Psoas muscle (tissue), 8 donors: Measurements from ENCODE around the gene CAMK2A. TPM values are rescaled to one million over a fixed set of nuclear protein-coding genes. Genes with fewer than 3 reads are reported as not detected.

Experiments used
- ATAC-seq, 4 donors: fragments of 200-7000 bp; cut with Tn5 transposase; one replicate each; pipeline ENCODE4 v1.9.1; 2020; ENCODE audit warnings: moderate library complexity in 3 of 4, mild to moderate bottlenecking in 2 of 4
- DNase-seq, 2 donors: peaks; one replicate each; pipeline ENCODE4 v3.0.0-alpha.2; 2020
- H3K27ac ChIP-seq: fragments of 200-600 bp; one replicate; pipeline ENCODE4 v1.8.0; 2022
- H3K27me3 ChIP-seq, 3 donors: fragments of 200-600 bp in 1 of 3; one replicate each; pipeline versions ENCODE4 v1.6.1 to v1.8.0; 2013 to 2022; ENCODE audit warnings: low read length in 2 of 3, mild to moderate bottlenecking in 2 of 3, moderate library complexity in 1 of 3; ENCODE audit not compliant: insufficient read depth in 3 of 3
- H3K36me3 ChIP-seq, 2 donors: fragments of 200-600 bp in 1 of 2; one replicate each; pipeline versions ENCODE4 v1.6.1 to v1.8.0; 2013 to 2022; ENCODE audit warnings: low read depth in 1 of 2, mild to moderate bottlenecking in 1 of 2, moderate library complexity in 1 of 2; ENCODE audit not compliant: insufficient read depth in 1 of 2
- H3K4me1 ChIP-seq: fragments of 200-600 bp; one replicate; pipeline ENCODE4 v1.8.0; 2022
- H3K4me3 ChIP-seq: fragments of 200-600 bp; one replicate; pipeline ENCODE4 v1.8.0; 2022; ENCODE audit warnings: mild to moderate bottlenecking
- H3K9me3 ChIP-seq: fragments of 200-600 bp; one replicate; pipeline ENCODE4 v1.8.0; 2022
- CTCF ChIP-seq: fragments of 200-600 bp; IDR thresholded peaks from one replicate; pipeline ENCODE4 v1.8.0; 2022; ENCODE audit warnings: antibody characterized with exemption
- WGBS, 3 donors: extraction: QIAGEN DNeasy Blood & Tissue Kit; methylation state at CpG; one replicate each; pipeline versions ENCODE4 v1.1.6 to v1.1.7; 2013; 5-methylcytosine and 5-hydroxymethylcytosine counted together
- intact Hi-C, 2 donors: fragments of 100-400 bp; cut with DNase I; formaldehyde crosslinking; loops; one replicate each; pipeline versions ENCODE4 v1.11.0 to v1.14.2; 2022
- polyA plus RNA-seq, 3 donors: library from polyadenylated mRNA; stranded (reverse); fragments of 200-250 nt; gene quantifications; one replicate each; pipeline ENCODE4 v1.2.3, GENCODE V29; 2013
- total RNA-seq, 4 donors: library from RNA; stranded (reverse); fragmentation: NEBNext Ultra II Directional in 2 of 4; extraction: Animal tissue kit (Norgen Biotek cat#: 25700) in 2 of 4; gene quantifications; one replicate each; pipeline versions ENCODE4 v1.2.1 to v1.2.4, GENCODE V29; 2021 to 2023
- donor health status: healthy with polysubstance abuse.
- donor health status: DM: no; HTN: no; CAD: no; lungs with moderate emphysema.
- donor health status: Bipolar disorder and iron deficiency.
- donor health status: healthy.
- donor health status: DM: yes; HTN: yes; CAD: no.
- donor health status: DM: no; HTN: no; CAD: no.
- donor health status: DM: no; HTN: no; CAD: no.
- donor health status: DM: yes; HTN: yes; CAD: no.

Gene CAMK2A
- total and polyA plus RNA-seq, 7 donors = 8.1 to 118 (median 45.3) TPM

- no peaks in the 10 kb centered on the region for H3K9me3 ChIP-seq
- no peak for DNase-seq
- no peak for ATAC-seq
- 77 to 82% (median 79%) methylated on average over 7 of the region's 7 CpGs for WGBS, 3 donors
- peaks cover 13% of the 10 kb centered on the region for H3K4me1 ChIP-seq
- peaks cover 0 to 12% (median 6%) of the 10 kb centered on the region in 3 donors for H3K27me3 ChIP-seq
- intact Hi-C loops = no loop called here
- no peak for TF ChIP-seq CTCF
- H3K36me3 ChIP-seq = no peaks in the 10 kb centered on the region
- H3K27ac ChIP-seq = no peak overlapping the region
- no peak overlapping the region for H3K4me3 ChIP-seq
Observed at GRCh38 chr5:150303660-150304386, 14.2 kb upstream of the CAMK2A start.

- Histone ChIP-seq H3K4me1 (peaks cover 13% of the 10 kb centered on the region), H3K27me3 (peaks cover 0 to 12% (median 6%) of the 10 kb centered on the region in 3 donors), H3K27ac (no peak overlapping the region), H3K36me3 (no peaks in the 10 kb centered on the region), H3K9me3 (no peaks in the 10 kb centered on the region), H3K4me3 (peak overlapping the region; percentile 60)
- WGBS, 3 donors = 20 to 29% (median 29%) methylated on average over 16 of the region's 16 CpGs
- TF ChIP-seq CTCF = no peak
- intact Hi-C loops = no loop called here
- no peak for ATAC-seq
- DNase-seq = no peak
Observed at GRCh38 chr5:150303070-150303615, 13.6 kb upstream of the CAMK2A start.

- H3K27me3 ChIP-seq = peaks cover 0 to 12% (median 6%) of the 10 kb centered on the region in 3 donors
- peak; percentile 16 for TF ChIP-seq CTCF
- 2 to 5% (median 4%) methylated on average over 40 to 63 of the region's 63 CpGs for WGBS, 3 donors
- peaks cover 13% of the 10 kb centered on the region for H3K4me1 ChIP-seq
- ATAC-seq = peak; percentile 67 to 89 (median 84)
- no peaks in the 10 kb centered on the region for H3K9me3 ChIP-seq
- intact Hi-C loops = no loop called here
- no peak within 1 kb of the TSS for H3K27ac ChIP-seq
- H3K4me3 ChIP-seq = peak within 1 kb of the TSS; percentile 60
- DNase-seq = peak in 1 of 2 donors; percentile 45
- H3K36me3 ChIP-seq = no peaks in the 10 kb centered on the region
Observed at GRCh38 chr5:150302301-150303069, 12.9 kb upstream of the CAMK2A start, which contains the start of gene ARSI. TSS of gene ARSI (minus strand) at chr5:150302905. CDS start at chr5:150302373, 532 bp downstream.

GRCh38 chr5:150301901-150302300, 12.3 kb upstream of the CAMK2A start:
- Histone ChIP-seq H3K9me3 (no peaks in the 10 kb centered on the region), H3K27ac (no peak overlapping the region), H3K4me3 (peak overlapping the region; percentile 60), H3K4me1 (peaks cover 13% of the 10 kb centered on the region), H3K27me3 (peaks cover 0 to 12% (median 6%) of the 10 kb centered on the region in 3 donors), H3K36me3 (no peaks in the 10 kb centered on the region)
- intact Hi-C loops = no loop called here
- DNase-seq (no peak), ATAC-seq (no peak)
- WGBS, 3 donors = 40 to 44% (median 41%) methylated on average over 22 of the region's 22 CpGs
- no peak for TF ChIP-seq CTCF
